HepG2 (cell line): ENCODE data around the gene CBLN3. TPM values are rescaled to one million over a fixed set of nuclear protein-coding genes. Genes with fewer than 3 reads are reported as not detected.
A peak's percentile ranks its signal among the peaks of the same experiment; 100 is the strongest.

Experiments
- DBP ChIP-seq: sonication (generic); formaldehyde crosslinking; IDR thresholded peaks from 2 replicates; pipeline ENCODE4 v1.4.0; 2020; ENCODE audit warnings: missing genetic modification reagents; ENCODE audit errors: not compliant biosample characterization
- GTF3A ChIP-seq: sonication (generic); formaldehyde crosslinking; conservative IDR thresholded peaks from 2 replicates; pipeline ENCODE4 v1.4.0; 2020; ENCODE audit warnings: mild to moderate bottlenecking, missing genetic modification reagents
- HNRNPK ChIP-seq: fragments of 200-400 bp; formaldehyde crosslinking; IDR thresholded peaks from 2 replicates; pipeline ENCODE4 v1.6.1; 2018; ENCODE audit warnings: low read length, low read depth, moderate library complexity, mild to moderate bottlenecking; ENCODE audit not compliant: poor library complexity, severe bottlenecking
- KIAA2018 ChIP-seq: sonication (generic); formaldehyde crosslinking; IDR thresholded peaks from 2 replicates; pipeline ENCODE4 v1.5.0; 2020; ENCODE audit warnings: mild to moderate bottlenecking, missing genetic modification reagents, borderline replicate concordance
- MED13 ChIP-seq: sonication (generic); formaldehyde crosslinking; IDR thresholded peaks from 2 replicates; pipeline ENCODE4 v1.5.0; 2020; ENCODE audit warnings: missing genetic modification reagents
- NFKB2 ChIP-seq: sonication (generic); formaldehyde crosslinking; IDR thresholded peaks from 2 replicates; pipeline ENCODE4 v1.4.0; 2020; ENCODE audit warnings: missing genetic modification reagents, borderline replicate concordance
- PCBP1 ChIP-seq: fragments of 200-400 bp; formaldehyde crosslinking; IDR thresholded peaks from 2 replicates; pipeline ENCODE4 v1.6.1; 2017; ENCODE audit warnings: mild to moderate bottlenecking, low read depth, low read length, borderline replicate concordance
- RXRB ChIP-seq: IDR thresholded peaks from 2 replicates; pipeline ENCODE4 v1.6.1; 2016; ENCODE audit warnings: borderline replicate concordance, missing genetic modification reagents, missing compliant biosample characterization
- SMARCE1 ChIP-seq: fragments of 450-650 bp; IDR thresholded peaks from 2 replicates; pipeline ENCODE4 v1.6.1; 2017; ENCODE audit warnings: borderline replicate concordance
- THRA ChIP-seq: sonication (generic); formaldehyde crosslinking; IDR thresholded peaks from 2 replicates; pipeline ENCODE4 v1.4.0; 2020; ENCODE audit warnings: missing genetic modification reagents, borderline replicate concordance
- TIGD3 ChIP-seq: sonication (generic); formaldehyde crosslinking; IDR thresholded peaks from 2 replicates; pipeline ENCODE4 v1.5.1; 2020; ENCODE audit warnings: mild to moderate bottlenecking, missing genetic modification reagents, borderline replicate concordance
- ZNF18 ChIP-seq: sonication (generic); formaldehyde crosslinking; IDR thresholded peaks from 2 replicates; pipeline ENCODE4 v1.8.0; 2022; ENCODE audit warnings: mild to moderate bottlenecking, missing genetic modification reagents; ENCODE audit not compliant: insufficient replicate concordance
- ZNF331 ChIP-seq: sonication (generic); formaldehyde crosslinking; IDR thresholded peaks from 2 replicates; pipeline ENCODE4 v1.4.0; 2020; ENCODE audit warnings: missing genetic modification reagents
- ZNF619 ChIP-seq: sonication (generic); formaldehyde crosslinking; IDR thresholded peaks from 2 replicates; pipeline ENCODE4 v1.4.0; 2020; ENCODE audit warnings: mild to moderate bottlenecking, missing genetic modification reagents
- polyA plus RNA-seq, 8 experiments: library from polyadenylated mRNA; depleted of rRNA in 3 of 8; stranded (reverse) in 7 of 8; unstranded in 1 of 8; fragments of >200 nt; fragmentation: Illumina TruSeq in 4 of 8; extraction: Trizol in 4 of 8; gene quantifications; 2 replicates each; pipeline versions ENCODE4 v1.2.1 to v1.2.3, GENCODE V29; 2011 to 2016; ENCODE audit warnings: low read depth in 4 of 8, missing spikeins in 1 of 8, mixed read lengths in 1 of 8; ENCODE audit not compliant: insufficient read depth in 1 of 8
- total RNA-seq, 5 experiments: library from RNA; depleted of rRNA; stranded (reverse); fragments of >200 nt; fragmentation: Illumina TruSeq; extraction: Trizol; gene quantifications; 2 replicates each; pipeline ENCODE4 v1.2.3, GENCODE V29; 2016; ENCODE audit warnings: low read depth in 1 of 5

The CBLN3 gene
- total and polyA plus RNA-seq, 2 of the 13 experiments (the other 11 are each of a cell fraction or from before 2014, with no cell fraction given): 0.66 to 0.98 TPM

GRCh38 chr14:24429395-24430142 lies at the start of gene CBLN3, which contains the start of gene KHNYN (continued):
- TF ChIP-seq KIAA2018 (CRISPR knock-in tag): no peak; the same call in 1 of the 2 replicates
- TF ChIP-seq HNRNPK: no peak
- no peak; the same call in none of the 2 replicates for TF ChIP-seq ZNF619 (CRISPR knock-in tag)
- TF ChIP-seq GTF3A (CRISPR knock-in tag): no peak
- no peak for TF ChIP-seq DBP
- TF ChIP-seq NFKB2 (CRISPR knock-in tag): no peak
- peak; percentile 93 for TF ChIP-seq ZNF331
- TF ChIP-seq RXRB: peak; percentile 67; the same call in 1 of the 2 replicates
- TF ChIP-seq ZNF18 (CRISPR knock-in tag): no peak
- TF ChIP-seq PCBP1: peak; percentile 73
- TF ChIP-seq SMARCE1: no peak
- TF ChIP-seq THRA (CRISPR knock-in tag): peak; percentile 59; the same call in 1 of the 2 replicates
- 0 out of 2 replicates have a peak, but pooled peaks have one; percentile 32 for TF ChIP-seq TIGD3 (CRISPR knock-in tag)
- no peak for TF ChIP-seq MED13
